GM10266 (cell line): ENCODE results near the gene LRIG3.

Experiments
- DNase-seq: peaks from one replicate; pipeline ENCODE4 v3.0.0; 2012; ENCODE audit errors: extremely low spot score
- TF ChIP-seq, protein P1 (sequence below): IDR thresholded peaks from 2 replicates; pipeline ENCODE4 v1.5.1; 2012; ENCODE audit warnings: mild to moderate bottlenecking, low read depth; ENCODE audit not compliant: control insufficient read depth, insufficient read depth; ENCODE audit errors: missing control alignments

LRIG3 gene

DNA sequence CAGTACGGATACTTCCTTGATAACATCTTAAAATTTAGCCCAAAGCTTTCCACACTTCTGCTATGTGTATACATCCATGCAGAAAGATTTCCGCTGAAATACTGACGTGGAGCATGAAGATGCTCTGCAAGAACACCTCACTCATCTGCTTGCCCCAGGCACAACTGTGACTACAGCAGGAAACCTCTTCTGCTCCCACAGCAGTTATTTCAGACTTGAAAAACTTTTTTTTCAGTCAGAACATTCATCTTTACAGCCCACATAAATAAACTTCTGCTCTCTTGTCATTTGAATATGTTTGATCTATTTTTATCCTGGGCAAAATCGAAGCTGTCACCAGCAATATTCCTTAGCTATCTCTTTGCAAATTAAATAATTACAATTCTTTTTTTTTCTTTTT, 6.8 kb upstream of the LRIG3 start:
- TF ChIP-seq, protein P1, sequence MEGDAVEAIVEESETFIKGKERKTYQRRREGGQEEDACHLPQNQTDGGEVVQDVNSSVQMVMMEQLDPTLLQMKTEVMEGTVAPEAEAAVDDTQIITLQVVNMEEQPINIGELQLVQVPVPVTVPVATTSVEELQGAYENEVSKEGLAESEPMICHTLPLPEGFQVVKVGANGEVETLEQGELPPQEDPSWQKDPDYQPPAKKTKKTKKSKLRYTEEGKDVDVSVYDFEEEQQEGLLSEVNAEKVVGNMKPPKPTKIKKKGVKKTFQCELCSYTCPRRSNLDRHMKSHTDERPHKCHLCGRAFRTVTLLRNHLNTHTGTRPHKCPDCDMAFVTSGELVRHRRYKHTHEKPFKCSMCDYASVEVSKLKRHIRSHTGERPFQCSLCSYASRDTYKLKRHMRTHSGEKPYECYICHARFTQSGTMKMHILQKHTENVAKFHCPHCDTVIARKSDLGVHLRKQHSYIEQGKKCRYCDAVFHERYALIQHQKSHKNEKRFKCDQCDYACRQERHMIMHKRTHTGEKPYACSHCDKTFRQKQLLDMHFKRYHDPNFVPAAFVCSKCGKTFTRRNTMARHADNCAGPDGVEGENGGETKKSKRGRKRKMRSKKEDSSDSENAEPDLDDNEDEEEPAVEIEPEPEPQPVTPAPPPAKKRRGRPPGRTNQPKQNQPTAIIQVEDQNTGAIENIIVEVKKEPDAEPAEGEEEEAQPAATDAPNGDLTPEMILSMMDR: no peak
- no peak for DNase-seq

DNA sequence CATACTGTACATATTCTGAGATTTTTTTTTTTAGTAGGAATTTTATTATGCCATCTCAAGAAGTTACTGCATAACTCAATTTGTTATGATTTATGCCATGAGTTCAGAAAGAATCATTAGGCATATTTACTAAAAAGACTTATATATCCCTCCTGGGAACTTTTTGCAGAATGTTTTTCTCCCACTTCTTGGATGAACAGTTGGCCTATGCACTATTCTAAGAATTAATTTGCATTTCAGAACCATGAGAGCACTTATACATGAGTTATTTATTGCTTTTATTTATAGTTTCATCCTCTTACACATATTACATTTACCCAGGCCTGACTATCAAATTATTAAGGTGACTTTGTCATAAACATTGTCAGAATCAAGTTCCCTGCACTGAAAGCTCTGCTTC, 6.3 kb upstream of the LRIG3 start:
- TF ChIP-seq, protein P1: no peak
- DNase-seq: no peak

DNA sequence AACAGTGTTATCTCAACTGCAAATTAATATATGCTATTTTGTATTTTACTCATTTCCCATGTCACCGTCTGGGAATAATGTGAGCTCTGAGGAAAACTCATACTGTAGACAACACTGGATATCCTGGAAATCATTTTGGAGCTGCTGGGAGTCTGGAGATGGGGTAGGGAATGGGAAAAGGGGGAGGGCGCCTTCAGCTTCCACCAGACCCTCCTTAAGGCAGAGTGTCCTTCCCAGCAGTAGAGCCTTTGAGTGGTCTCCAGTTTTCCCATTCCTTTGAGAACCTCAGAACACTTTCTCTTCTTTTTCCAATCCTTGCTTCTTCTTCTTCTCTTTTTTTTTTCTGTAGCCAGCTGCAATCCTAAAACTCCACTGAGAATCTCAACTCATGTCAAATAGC, 5.4 kb upstream of the LRIG3 start:
- TF ChIP-seq, protein P1: no peak
- DNase-seq: no peak

DNA sequence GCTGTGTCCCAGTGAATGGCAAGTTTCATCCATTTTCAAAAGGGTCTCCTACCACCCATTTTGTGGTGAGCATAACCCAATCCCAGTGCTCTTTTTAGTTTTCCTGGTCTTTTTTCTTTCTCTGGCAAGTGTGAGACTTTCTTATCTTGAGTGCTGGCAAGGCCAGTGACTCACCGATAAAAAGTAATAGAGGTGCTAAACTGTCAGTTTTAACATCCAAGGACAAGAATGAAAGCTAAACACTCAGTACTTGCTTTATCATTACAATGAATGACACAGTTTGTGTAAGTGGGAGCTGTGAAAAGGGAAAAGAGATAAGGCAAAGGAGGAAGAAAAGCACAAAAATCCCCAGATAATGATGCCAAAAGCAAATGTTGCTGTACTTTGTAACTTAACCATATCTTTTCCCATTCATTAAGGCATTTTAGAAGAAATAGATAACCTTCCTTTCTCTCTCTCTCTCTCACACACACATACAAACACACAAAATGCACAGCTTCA, 4.9 kb upstream of the LRIG3 start:
- no peak for DNase-seq

DNA sequence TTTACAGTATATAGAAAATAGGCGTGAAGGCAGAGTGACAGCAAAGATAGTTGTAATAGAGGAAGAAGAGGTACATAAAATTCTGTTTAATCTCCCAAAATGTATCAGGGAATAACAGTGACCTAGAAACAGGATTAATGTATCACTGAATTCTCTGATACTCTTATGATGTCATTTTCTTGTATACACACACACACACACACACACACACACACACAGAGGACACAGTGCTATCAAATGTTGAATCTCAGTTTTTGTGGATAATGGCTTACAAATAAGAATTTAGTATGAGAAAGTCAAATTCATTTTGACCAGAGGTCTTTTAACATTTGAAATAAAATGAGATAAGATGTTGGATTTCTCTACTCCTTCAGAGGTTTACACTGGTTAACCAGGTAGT, 4.3 kb upstream of the LRIG3 start:
- DNase-seq: no peak

More for the DNA sequence above, 4.9 kb upstream of the LRIG3 start:
- TF ChIP-seq, protein P1: no peak

DNA sequence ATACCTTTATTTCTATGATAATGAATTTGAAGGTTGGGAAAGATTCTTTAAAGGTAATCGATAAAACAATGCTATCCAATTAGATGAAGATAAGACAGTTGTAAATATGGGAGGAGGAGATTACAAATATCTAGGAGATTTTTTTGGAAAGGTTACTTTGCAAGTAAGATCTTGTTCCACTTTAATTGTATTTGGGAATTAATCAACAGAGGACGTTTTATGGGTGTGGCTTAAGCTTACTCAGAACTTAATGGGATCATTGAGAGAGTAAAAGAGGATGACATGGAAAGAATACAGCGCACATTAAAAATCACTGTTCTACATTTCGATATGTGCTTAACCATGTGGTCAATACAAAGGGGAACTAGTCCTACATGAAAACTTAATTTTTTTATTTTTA, 3.5 kb upstream of the LRIG3 start:
- TF ChIP-seq, protein P1: no peak
- no peak for DNase-seq

More for the DNA sequence above, 4.3 kb upstream of the LRIG3 start:
- TF ChIP-seq, protein P1: no peak

DNA sequence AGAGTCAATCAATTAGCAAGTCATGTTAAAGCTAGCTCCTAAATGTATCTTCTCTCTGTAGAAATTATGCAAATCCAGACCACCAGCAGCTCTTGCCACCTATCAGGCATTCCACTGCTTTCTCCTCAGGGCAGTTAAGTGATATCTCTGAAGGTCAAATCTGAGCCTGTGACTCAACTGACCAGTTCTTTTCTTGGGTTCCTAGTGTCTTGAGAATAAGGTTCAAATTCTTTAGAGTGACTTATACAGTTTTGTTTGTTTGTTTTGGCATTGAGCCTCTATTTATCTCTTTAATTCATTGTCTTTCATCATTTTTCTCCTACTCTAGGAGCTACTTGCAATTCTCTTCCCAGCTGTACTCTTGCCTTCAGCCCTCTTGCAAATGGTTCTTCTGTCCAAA, 2.5 kb upstream of the LRIG3 start:
- TF ChIP-seq, protein P1: no peak
- no peak for DNase-seq
